ENCODE measurements around the gene STK38.

GRCh38 chr6:36581716-36582115 is 34.4 kb upstream of the STK38 start:
- no peak for TF ChIP-seq CTCF (conservative IDR thresholded peaks at IDR 0.05 in 1 of 2, IDR thresholded peaks at IDR 0.05 in 1 of 2; ENCODE audit: low read depth in 1 of 2, low read length in 2 of 2)
- no peak for TF ChIP-seq EZH2 (IDR thresholded peaks at IDR 0.05; ENCODE audit: low read length, missing control alignments)
